Fibroblast of upper back skin (primary cell): Measurements from ENCODE around the gene EHMT2.
A peak's percentile ranks its signal among the peaks of the same experiment; 100 is the strongest.
"Not testable (repeated sequence)": the region's sequence is repeated elsewhere in the genome, so short reads cannot be mapped to it uniquely, and the experiment has no call there.

Experiments used
- DNase-seq: peaks from one replicate; pipeline ENCODE4 v3.0.0-alpha.2; 2013

The EHMT2 gene

DNA sequence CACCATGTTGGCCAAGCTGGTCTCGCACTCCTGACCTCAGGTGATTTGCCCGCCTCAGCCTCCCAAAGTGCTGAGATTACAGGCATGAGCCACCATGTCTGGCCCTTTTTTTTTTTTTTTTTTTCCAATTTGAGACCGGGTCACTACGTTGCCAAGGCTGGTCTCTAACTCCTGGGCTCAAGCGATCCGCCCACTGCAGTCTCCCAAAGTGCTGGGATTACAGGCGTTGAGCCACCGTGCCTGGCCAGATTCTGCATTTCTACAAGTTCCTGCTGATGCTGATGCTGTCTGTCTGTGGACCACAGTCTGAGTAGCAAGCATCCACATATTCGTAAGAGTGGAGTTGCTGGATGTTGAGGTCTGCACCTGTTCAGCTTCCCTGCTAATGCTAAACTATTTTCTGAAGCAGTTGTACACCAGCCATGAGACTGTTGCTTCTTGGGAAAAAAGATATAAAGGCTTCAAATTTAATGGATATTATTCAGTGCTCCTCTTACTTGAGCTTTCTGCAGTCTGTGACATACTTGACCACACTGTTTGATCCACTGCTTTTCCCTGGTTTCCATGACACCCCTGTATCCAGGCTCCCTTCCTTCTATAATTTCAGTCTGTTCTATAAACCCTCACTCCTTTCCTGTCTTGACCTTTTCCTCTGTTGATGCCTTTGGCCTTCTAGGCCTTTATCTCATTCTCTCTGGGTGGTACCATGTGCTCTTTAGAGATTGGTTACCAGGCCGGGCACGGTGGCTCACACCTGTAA lies 14.5 kb upstream of the EHMT2 start:
- DNase-seq: no peak

DNA sequence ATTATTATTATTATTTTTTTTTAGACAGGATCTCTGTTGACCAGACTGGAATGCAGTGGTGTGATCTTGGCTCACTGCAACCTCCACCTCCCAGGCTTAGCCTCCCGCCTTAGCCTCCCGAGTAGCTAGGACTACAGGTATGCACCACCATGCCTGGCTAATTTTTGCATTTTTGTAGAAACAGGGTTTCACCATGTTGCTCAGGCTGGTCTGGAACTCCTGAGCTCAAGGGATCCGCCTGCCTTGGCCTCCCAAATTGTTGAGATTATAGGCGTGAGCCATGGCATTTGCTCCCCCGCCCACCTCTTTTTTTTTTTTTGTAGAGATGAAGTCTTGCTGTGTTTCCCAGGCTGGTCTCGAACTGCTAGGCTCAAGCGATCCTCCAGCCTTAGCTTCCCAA lies 11.8 kb upstream of the EHMT2 start:
- DNase-seq: not testable (repeated sequence)

DNA sequence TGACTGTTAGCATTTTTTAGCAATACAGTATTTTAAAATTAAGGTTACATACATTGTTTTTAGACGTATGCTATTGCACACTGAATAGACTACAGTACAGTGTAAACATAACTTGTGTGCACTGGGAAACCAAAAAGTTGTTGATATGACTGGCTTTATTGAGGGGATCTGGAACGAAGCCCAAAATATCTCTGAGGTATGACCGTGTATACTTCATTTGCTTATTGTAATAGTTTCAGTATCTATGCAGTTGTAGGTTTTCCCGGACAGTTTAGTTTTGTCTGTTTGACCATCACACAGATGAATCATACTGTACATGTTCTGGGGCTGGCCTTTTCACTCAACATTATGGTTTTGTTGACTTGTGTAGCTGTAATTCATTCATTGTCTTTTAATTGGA lies 11.3 kb upstream of the EHMT2 start:
- peak; percentile 31 for DNase-seq

DNA sequence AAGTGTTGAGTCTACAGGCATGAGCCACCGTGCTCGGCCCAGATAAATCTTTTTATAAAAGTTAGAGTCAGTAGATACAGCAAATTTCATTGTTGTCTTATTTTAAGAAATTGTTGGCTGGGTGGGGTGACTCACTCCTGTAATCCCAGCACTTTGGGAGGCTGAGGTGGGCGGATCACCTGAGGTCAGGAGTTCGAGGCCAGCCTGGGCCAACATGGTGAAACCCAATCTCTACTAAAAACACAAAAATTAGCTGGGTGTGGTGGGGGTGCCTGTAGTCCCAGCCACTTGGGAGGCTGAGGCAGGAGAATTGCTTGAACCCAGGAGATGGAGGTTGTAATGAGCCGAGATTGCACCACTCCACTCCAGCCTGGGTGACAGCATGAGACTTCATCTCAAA lies 10.8 kb upstream of the EHMT2 start:
- not testable (repeated sequence) for DNase-seq

DNA sequence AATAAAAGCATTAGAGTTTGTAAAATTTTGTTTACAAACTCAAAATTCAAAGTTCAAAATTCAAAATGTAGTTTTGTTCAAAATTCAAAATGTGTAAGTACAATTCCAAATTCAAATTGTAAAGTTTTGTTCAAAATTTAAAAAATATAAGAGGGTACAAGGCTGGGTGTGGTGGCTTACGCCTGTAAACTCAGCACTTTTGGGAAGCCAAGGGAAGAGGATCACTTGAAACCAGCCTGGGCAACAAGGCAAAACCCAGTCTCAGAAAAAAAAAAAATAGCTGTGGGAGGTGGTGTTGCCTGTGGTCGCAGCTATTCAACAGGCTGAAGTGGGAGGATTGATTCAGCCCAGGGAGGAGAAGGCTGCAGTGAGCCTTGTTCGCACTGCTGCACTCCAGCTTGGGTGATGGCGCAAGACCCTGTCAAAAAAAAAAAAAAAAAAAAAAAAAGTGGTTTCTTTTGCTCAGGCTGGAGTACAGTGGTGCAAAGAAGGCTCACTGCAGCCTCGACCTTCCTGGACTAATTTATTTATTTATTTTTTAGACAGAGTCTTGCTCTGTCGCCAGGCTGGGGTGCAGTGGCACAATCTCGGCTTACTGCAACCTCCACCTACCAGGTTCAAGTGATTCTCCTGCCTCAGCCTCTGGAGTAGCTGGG lies 9.8 kb upstream of the EHMT2 start:
- DNase-seq: peak; percentile 76

DNA sequence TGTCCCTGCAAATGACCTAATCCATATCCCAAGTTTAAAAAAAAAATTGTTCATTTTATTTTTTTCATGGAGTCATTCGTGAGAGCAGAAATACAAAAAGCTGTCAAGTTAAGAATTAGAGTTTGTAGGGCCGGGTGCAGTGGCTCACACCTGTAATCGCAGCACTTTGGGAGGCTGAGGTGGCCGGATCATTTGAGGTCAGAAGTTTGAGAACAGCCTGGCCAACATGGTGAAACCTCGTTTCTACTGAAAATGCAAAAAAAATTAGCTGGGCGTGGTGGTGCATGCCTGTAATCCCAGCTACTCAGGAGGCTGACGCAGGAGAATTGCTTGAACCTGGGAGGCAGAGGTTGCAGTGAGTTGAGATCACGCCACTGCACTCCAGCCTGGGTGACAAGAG lies 9.2 kb upstream of the EHMT2 start:
- not testable (repeated sequence) for DNase-seq

DNA sequence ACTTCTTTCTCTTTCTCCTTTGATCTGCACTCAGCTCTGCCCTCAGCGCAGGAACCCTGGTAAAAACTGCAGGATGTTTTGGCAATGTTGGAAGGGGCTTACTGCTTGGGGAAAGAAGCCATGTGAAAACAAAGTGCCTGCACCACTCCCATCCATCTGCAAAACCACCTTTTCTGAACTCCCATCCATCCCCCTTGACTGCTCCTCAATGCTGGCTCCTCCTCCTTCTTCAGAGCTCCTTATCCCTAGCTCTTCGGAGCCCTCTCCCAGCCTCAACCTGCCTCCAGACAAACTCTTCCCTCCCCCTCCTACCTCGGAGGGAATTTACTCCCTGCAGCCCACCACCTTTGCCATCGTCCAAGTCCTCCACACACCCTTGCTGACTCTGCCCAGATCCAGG lies 8.6 kb upstream of the EHMT2 start:
- no peak for DNase-seq

DNA sequence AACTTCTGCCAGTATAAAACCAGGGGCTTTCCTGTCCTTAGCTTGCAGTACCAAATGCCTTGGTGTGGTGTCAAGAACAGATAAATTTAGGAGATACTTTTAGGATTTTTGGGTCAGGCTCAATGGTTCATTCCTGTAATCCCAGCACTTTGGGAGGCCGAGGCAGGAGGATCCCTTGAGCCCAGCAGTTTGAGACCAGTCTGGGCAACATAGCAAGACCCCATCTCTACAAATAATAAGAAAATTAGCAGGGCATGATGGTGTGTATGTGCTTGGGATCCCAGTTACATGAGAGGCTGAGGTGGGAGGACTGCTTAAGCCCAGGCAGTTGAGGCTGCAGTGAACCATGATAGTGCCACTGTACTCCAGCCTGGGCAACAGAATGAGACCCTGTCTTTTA lies 7.5 kb upstream of the EHMT2 start:
- no peak for DNase-seq

DNA sequence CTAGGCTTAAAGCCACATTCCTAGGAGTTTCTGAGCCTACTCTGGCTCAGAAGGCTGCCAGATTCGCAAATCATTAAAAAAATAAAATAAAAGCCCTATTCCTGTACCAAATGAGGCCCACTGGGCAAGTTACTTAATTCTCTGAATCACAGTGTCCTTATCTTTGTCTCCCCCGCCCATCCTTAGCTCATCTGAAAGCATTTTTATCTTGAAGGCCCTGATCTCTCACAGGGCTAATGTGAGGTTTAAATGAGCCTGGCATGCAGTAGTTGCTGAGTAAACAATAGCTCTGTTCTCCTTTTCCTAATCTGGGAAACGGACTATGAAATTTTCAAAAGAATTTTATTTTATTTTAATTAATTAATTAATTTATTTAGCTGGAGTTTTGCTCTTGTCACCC lies 6.5 kb upstream of the EHMT2 start:
- DNase-seq: no peak

DNA sequence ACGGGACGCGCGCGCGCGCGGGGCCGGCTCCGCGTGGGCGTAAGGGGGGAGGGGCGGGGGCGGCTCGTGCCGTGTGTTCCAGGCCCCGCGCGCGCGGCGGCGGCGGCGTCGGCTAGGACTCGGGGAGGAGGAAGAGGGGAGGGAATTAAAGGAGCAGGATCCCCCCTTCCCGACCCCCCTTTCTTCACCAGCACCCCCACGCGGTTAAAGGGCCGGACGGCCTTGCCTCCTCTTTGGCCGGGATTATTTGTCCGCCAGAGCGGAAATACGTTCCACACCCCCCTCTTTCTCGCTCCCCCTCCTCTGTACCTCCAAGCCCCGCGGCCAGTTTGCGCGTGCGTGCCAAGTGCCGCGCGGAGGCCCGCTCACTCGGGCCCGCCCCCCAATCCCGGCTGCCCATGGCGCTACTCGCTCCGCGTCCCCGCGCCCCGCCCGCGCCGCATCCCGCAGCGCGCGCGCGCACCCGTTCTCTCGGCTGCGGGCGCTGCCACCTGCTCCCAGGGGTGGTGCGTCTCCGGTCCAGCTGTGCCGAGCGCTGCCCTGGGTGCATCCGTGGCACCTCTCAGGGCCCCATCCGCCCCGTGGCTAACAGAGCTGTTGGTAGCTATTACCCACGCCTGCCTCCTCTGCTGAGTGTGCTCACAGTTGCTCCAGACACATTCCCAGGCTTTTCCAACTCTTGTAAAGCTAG lies 4.6 kb upstream of the EHMT2 start, which contains the start of gene ZBTB12:
Gene ZBTB12 (minus strand): TSS at position 134 of the 691 bp plus-strand sequence. CDS start 781 bp downstream, outside the sequence.
- peak; percentile 97 for DNase-seq

DNA sequence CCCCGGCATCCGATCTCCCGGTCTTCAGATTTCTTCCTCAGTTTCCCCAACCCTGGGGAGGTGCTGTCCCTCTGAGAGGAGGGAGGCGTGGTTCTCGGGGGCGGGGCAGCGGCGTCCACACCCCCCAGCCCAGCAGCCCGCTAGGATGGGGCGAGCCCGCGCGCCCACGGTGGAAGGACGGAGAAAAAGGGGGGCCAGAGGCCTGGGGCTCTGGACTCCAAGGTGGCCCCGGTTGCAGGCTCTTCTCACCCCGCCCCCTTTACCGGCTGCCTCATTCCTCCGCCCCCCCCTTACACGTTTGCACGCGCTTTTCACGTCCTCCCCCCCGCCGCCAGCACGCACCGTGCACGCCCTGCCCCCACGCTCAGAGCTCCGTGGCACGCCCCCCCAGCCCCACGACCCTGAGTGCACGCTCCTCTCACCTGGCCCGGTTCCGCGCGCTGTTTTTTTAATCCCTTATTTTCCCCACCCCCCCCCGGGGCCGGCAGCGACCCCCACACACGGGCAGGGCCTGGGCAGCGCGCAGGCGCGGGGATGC lies 4.0 kb upstream of the EHMT2 start:
- DNase-seq: peak; percentile 53

DNA sequence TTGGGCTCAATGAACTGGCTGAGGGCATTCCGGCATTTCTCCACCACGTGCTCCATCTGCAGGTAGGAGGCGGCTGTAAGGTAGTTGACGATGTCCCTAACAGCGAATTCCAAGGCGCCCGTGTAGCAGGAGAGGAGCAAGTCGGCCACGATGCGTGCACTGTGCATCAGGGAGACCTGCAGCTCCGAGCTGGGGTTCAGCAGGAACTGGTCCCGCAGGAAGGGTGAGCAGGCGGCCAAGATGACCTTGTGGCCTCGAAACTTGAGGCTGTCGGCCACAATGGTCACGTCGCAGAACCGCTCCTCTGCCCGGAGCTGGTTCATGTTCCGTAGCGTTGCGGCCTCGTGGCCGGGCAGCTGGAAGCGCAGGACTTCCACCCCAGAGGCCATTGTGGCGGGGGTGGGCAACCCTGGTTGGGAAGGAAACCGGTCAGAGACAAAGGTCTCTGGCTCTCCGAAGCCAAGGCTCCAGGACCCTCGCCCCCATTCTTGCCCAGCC lies 3.5 kb upstream of the EHMT2 start:
- no peak for DNase-seq

DNA sequence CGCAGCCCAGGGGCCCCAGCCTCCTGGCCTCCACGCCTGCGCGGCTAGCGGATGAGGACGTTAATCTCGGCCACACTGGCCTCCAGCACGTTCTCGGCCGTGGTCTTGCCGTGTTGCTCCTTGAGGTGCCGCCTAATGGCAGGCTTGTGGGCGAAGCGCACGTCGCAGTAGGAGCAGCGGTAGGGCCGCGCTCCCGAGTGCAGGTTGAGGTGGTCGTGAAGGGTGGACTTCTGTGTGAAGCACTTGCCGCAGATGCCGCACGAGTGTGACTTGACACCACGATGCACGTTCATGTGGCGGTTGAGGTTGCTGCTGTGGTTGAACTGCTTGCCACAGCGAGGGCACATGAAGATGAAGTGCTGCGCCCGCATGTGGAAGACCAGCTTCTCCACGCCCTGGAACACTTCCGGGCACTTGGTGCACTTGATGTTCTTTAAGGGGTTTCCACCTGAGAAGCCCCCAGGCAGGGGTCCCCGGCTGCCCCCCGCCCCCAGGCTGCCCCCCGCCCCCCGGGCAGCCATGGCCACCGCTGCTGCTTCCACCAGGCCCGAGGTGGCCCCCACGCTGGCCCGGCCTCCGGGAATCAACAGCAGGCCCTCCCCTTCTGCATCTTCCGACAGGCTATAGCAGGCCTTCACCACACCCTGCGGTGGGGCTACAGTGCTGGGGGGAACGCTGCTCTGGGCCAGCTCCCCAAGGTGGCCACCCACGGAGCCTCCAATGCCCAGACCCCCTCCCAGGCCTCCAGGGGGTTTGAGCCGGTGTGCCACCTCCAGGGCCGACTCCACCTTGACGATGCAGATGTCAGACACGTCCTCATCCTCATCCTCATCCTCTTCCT lies 2.6 kb upstream of the EHMT2 start:
- no peak for DNase-seq

DNA sequence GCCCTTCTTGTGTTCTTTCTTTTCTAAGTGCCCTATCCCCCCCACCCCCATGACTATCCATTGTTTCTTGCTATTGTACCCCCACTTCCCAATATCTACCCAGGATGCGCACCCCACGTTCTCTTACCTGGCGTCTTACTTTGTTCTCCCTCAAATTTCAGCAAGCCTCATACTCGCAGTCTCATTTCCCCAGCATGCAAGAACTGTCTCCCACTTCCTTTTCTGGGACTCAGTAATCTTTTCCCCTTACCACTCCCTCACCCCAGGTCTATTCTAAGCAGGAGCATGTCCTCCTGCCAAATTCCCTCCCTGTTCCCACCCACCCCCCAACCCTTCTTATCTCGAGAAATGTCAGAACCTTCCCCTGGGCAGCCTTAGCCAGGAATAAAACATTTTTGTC lies 1.7 kb upstream of the EHMT2 start:
- no peak for DNase-seq

DNA sequence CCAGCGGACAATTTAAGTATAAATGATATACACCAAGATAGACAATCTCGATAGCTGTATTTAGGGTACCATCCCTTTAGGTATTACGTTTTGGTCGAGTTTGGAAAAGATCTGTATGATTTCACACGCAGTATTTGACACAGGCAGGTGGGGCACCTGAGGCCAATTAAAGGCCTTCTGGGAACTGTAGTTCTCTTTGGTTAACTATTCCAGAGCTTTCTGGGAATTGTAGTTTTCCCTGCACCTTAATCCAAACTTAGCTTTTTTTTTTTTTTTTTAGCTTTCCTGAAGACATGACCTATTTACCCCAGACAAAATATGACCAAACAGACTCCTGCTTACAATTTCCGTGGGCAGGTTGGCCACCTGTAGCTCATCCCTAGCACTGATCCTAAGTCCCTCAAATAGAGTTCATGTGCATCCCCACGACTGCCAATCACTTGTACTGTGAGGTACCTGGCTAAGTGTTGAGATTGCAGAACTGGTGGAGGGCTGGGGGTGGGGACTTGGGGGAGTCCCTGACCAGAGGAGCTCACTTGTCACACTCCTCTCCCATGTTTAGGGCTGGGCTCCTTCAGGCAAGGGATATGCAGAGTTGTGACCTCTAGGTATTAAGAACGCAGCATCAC lies 999 bp upstream of the EHMT2 start:
- DNase-seq: peak; percentile 21

DNA sequence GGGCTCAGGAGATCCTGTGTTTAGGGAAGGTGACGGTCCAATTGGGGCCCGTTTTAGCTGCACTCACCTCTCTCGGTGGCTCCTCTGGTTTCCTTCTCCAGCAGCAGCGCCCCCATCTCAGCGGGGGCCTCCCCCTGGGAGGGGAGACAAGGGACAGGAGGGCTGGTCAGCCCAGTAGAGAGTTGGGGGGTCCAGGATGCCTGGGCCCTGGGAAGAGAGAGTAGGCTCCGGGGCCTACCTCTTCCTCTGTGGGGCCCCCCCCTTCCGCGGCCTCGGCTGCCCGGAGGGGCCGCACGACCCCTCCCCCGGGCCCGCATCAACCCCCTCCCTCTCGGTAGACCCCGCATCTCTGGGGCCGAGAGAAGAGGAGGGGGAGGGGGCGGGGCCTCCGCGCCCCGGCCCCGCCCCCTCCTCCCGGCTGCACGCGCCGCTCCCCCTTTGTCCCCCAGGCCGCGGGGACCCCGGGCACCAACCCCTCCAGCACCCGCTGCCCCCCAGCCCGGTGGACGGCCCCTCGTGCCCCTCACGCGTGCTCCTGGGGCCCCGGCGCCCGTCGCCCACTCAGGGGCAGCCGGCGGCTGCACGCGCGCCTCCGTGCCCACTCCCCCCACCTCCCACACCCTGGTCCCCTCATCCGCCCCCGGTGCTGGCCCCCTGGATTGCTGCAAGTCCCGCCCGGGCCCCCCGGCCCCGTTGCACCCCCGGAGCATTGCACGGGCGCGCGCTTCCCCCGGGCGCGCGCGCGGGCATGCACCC lies 464 bp downstream of the EHMT2 start:
- DNase-seq: no peak

DNA sequence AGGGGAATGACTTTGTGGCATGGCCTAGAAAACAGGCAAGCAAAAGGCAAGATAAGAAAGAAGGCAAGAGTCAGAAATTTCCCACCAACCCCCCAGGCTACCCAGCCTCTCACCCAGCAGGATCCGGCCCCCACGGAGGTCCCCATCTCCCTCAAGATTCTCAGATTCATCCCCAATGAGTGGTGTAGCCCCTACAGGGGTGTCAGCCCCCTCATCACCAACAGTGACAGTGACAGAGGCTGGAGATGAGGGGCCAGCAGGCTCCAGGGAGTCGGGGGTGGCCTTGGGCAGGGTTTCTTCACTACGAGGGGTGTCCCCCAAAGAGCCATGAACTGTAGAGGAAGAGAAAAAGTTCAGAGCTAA lies 1.0 kb downstream of the EHMT2 start:
- DNase-seq: no peak

DNA sequence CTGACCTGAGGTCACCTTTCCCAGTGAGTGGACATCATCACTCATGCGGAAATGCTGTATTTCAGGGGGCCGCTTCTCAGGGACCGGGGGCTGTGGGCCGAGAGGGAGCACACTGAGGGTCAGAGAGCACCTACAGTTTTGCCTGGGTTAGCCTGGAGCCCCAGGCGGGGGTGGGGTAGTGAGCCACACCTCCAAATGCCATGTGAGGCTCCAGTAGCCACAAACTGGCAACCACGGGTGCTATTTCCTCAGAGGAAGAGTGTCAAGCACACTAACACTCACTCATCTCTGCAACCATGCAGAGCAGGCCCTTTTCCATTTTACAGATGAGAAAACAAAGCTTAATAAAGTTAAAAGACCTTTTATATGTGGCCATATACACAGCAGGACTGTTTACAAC lies 4.7 kb downstream of the EHMT2 start:
- no peak for DNase-seq

DNA sequence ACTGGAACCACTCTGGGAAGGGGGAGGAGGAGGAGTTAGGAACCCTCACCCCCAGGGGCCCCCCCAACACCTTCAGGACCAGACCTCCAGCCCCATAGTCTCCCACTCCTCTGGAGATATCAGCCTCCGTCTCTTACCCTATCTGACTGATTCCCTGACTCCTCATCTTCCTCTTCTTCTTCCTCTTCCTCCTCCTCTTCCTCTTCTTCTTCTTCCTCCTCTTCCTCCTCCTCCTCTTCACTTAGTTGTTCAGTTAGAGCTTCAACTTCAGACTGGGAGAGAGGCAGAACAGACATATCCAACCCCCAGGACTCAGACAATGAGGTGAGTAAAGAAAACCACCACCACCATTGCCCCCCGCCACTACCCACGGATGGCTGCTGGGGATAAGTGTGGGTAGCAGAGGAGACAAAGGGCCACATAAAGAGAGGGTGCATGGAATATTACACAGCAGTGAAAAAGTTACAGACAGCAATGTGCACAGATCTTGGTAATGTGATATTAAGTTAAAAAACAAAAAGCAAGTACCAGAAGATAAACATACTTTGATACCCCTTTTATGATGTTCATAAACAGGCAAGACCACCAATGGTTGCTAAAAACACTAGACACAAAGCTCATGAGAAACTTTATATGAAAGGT lies 8.0 kb downstream of the EHMT2 start:
- DNase-seq: no peak
